GM19452 (cell line): ENCODE measurements around the gene HS3ST5.
"Not testable (repeated sequence)": the region's sequence is repeated elsewhere in the genome, so short reads cannot be mapped to it uniquely, and the experiment has no call there.

Source experiments
- ATAC-seq: cut with Tn5 transposase; IDR thresholded peaks from one replicate; pipeline ENCODE4 v1.9.1; 2021; ENCODE audit not compliant: unreplicated experiment

HS3ST5 gene

DNA sequence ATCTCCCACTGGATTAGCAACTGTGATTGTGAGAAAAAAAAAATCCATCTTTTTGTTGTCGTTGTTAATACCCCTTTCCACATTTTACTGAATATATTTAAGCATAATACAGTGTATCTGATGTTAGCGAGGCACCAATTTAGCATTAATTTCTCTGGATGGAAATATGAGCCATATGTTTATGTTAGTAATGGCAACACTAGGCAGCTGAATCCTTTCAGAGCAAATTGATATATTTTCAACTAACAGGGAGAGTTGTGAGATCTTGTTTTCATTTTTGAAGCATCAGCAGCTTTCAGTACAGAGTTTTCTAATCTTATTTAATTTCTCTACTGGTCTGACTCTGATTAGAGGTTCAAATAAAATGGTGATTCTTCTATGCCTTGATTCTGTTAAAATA, 287.1 kb downstream of the HS3ST5 start:
- ATAC-seq, result no peak

DNA sequence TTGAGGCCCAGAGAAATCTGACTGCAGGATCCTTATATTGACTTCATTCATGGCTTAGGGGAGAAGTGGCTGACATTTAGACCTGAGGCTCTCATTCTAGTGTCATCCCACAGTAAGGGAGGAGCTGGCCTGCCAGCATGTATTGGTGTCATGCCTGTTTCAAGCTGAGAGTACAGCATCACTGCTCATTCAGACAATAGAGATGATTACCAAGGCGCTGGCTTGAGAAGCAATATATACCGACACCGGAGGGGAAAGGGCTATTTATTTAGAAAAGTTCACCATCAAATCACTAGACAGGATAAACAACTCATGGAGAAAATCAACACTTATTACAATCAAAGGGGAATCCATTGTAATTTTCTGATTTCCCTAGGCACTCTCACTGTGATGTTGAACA, 287.5 kb downstream of the HS3ST5 start:
- no peak for ATAC-seq

DNA sequence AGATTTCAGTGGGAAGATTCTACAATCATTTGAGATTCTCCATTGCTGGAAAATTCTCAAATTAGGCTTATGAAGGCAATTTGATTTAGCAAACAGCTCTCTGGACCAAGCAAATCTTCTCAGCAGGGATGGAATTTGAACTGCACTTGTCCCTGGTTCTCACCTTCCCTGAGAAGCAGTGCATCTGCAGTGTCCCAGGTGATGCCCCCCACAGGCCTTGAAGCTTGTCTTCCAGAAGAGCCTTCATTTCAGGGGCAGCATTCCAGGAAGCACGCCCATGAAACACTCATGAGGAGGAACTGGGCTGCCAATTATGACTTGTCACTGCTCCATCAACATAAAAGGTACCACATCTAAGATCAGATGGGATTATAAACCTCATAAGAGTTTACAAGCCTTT, 289.0 kb downstream of the HS3ST5 start:
- no peak for ATAC-seq

DNA sequence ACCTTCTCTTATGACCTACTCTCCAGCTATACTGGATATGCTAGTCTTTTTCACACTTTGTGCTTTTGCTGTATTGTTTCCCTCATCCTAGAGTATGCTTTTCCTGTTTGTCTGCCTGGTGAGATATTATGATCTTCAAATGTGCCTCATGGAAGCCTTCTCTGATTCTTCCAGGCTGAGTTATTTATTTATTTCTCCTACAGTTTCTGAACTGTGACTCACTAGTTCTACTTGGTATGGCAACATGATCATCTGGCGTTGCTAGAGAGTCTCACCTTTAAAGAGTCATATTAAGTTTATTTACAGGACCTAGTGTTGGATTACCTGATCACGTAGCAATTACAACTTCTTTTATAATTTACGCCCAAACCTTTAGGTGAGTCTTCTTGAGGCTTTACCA, 290.7 kb downstream of the HS3ST5 start:
- no peak for ATAC-seq

DNA sequence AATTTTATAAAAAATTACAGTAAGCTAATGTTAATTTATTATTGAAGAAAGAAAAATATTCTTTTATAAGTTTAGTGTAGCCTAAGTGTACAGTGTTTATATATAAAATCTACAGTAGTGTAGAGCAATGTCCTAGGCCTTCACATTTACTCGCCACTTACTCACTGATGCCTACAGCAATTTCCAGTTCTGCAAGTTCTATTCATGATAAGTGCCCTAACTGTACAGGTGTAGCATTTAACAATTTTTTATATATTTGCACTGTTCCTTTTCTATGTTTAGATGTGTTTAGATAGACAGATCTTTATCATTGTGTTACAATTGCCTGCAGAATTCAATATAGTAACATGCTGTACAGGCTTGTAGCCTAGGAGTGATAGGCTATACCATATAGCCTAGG, 291.8 kb downstream of the HS3ST5 start:
- no peak for ATAC-seq

DNA sequence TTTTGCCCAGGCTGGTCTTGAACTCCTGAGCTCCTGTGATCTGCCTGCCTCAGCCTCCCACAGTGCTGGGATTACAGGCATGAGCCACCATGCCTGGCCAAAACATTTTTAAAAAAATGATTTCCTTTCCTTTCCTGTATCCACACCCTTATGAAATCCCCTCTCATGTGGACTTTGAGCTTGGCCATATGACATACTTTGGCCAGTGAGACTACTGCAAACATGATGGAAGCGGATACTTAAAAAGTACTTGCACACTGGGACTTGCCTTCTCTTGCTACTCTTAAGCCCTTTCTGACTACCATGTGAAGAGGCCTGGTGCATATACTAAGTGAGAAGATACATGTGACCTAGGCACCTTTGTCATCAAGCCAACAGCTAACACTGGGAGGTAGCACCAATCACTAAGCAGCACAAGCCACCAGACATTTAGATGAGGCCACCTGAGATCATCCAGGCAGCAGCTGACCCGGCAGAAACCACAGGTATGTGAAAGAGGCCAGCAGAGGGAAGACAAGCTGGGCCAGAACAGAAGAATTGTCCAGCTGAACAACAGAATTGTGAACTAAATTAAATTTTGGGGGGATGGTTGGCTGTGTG, 293.4 kb downstream of the HS3ST5 start:
- no peak for ATAC-seq

DNA sequence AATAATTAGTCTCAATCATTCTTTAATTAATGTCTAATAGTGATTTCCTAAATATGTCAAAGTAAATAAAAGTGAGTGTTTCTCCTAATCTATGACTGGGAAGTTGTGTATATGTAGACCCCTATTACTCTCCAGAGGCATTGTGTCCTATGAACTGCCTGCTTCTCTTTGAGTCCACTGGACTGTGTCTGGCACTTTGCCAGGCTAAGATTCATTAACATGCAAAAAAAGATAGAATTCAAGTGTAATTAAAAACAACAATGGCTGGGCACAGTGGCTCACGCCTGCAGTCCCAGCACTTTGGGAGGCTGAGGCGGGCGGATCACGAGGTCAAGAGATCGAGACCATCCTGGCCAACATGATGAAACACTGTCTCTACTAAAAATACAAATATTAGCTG, 298.3 kb downstream of the HS3ST5 start:
- not testable (repeated sequence) for ATAC-seq

DNA sequence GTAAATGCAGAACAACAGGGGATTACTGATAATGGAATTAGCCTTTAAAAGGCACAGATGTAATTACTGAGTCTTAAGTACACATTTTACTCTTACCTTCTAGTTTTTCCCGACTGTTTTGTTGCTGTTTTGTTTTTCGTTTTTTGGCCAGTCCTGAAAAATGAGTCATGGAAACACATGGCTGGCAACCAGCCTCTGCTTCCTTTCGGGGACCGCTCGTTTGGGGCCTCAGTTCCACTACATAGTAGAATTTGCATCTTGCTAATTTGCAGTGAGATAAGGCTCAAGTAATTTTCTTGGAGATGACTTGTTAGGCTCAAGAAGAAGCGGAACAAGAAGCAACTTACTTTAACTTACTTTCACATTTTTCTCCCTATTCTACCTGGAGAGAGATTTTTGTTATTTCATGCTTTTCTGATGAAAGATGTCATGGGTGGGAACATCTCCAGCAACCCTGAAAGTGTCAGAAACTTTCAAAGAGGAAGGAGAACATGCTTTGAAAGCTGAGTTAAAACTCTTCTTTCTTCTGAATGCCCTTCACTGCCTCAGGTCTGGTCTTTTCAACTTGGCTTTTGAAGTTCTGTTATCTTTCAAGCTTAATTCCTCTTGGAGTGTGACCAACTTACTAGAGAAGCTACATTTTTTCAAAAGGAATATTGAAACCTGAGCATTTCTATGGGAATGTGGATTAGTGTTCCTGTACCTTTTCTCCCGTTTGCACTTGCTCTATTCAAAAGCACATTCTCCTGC, 300.4 kb downstream of the HS3ST5 start:
- no peak for ATAC-seq

DNA sequence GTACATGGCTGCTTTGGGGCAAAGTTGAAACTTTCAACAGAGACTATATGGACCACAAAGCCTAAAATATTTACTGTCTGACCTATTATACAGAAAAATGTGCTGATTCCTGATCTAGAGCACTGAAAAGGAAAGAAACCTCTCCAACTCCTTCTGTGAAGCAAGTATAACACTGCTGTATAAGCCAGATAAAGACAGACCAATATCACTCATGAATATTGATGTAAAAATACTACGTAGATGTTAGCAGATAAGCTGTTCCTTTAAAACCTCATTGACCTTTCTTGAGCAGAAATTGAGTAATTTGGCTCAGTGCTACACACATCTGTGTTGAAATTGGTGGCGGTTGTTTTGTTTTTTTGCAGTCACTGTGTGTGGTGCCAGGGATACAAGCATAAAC, 302.0 kb downstream of the HS3ST5 start:
- ATAC-seq, result no peak

DNA sequence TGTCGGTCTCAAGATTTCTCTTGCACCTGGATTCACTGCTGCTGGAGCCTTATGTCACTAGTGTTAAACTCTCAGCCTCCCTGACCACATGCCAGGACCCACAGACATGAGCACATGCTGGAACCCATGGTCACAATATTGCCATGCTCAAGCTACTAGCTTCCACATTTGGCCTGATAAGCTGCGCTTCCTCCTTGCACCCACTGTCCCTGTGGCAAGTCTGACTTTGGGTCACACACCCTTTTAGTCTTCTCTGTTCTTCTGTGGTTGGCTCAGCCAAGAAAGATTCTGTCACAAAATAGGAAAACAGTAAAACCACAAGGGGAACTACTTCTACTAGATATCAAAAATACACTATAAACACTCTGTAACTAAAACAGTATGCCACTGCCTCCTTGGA, 303.0 kb downstream of the HS3ST5 start:
- ATAC-seq, result no peak

DNA sequence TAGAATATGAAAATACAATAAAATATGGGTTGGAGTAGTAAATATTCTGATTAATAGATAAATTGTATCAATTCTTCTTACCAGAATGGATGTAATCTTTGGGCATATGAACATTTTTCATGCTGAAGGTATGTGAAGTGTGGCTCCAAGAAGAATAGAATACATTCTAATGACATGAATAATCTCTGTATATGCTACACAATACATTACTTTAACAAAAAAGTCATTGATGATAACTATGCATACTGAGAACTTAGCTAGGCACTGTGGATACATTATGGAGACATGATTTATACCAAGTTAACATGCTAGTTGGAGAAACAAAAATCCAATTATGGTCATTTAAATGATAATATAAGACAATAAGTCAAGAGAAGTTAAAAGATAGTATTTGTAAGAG, 309.2 kb downstream of the HS3ST5 start:
- no peak for ATAC-seq

DNA sequence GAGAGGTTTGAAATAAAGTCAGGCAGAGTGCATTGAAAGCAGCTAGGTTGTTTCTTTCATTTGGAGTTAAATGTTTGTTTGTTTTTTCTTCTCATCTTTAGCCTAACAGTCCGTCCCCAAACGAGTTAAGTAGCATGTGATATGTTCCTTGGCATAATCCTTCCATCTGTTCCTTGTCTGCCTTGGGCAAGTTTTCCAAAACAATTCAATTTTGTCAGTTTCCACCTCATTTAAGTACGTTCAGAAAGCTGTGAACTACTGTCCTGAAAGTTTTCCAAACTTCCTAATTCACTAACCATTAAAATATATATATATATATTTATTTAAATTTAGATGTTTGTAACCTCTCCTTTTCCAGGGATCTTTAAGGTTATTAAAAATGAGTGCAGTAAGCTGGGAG, 310.1 kb downstream of the HS3ST5 start:
- no peak for ATAC-seq

DNA sequence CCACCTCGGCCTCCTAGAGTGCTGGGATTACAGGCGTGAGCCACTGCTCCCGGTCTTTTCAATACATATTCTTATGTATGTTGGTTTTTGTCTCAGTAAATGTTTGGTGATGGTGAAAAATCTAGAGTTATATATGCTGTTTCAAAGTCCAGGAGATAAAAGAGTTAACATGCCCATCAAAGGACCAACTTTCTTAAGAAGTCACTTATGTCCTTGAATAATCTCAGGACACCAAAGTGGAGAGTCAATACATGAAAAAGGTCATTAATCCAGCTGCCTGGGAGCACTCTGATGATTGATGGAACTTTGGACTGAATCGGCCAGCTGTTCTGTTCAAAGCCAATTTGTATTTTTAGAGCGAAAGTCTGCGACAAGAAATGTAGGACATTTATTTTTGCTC, 312.1 kb downstream of the HS3ST5 start:
- no peak for ATAC-seq

DNA sequence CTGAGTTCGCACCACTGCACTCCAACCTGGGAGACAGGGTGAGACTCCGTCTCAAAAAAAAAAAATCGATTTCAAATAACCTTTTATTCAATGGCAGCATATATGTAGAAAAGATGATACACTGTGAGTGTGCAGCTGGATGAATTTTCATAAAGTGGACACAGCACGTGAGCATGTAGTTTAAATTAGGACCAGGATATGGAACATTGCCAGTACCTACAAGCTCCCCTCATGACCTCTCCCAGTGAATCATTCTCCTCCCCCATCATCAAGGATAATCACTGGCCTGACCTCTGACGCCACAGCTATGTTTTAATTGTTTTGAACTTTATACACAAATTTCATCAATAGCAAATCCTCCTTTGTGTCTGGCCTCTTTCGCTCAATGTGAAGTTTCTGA, 318.1 kb downstream of the HS3ST5 start:
- ATAC-seq, result no peak

DNA sequence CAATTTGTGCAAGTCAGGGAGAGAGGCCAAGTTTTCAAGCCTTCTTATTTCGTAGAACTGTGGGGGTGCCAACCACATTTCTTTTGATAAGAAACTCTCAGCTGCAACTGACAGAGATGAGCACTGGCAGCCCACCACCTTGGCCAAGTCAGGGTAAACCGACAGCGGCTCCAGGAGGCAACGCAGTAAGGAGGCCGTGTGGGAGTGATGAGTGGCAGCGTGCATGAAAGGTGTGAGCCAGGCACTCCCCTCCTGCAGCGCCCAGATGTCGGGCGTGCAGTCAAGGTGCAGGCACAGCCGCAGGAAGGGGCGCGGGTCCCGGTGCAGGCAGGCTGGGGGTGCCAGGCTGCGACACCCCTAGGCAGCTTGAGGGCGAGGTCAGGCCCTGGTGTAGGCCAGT, 322.6 kb downstream of the HS3ST5 start:
- no peak for ATAC-seq

DNA sequence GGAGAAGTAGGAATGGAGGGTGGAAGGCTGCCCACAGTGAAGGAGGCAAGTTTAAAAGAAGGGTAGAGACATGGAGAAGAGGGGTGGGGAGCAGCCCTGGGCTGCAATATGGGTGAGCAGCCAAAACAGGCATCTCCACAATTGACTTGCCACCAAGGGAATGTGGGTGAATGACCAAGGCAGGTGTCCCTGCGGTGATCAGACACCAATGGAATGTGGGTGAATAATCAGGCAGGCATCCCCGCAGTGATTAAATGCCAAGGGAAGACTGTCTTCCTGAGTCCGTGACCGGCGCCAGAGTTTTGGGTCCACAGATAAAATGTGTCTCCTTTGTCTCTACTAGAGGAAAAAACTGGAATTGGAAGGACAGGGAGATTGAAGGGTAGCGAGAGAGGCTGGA, 325.7 kb downstream of the HS3ST5 start:
- ATAC-seq, result not testable (repeated sequence)

DNA sequence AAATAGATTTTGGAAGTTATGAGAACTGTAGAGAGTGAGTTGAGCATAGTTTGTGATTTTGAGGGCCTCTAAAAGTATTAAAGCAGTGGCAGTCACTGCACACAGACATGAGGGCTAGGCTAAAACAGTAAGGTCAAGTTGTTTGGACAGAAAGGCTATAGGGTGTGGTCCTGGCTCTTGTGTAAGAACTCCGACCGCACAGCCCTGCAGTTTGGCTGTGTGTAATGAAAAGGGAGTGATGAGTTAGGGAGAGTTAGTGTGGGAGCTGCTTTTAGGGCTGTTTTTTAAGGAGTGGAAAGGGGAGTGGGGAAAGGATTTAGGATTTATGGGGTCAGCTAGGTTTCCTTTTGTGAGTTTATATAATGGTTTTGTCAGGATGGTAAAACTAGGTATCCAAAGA, 328.7 kb downstream of the HS3ST5 start:
- ATAC-seq, result not testable (repeated sequence)

DNA sequence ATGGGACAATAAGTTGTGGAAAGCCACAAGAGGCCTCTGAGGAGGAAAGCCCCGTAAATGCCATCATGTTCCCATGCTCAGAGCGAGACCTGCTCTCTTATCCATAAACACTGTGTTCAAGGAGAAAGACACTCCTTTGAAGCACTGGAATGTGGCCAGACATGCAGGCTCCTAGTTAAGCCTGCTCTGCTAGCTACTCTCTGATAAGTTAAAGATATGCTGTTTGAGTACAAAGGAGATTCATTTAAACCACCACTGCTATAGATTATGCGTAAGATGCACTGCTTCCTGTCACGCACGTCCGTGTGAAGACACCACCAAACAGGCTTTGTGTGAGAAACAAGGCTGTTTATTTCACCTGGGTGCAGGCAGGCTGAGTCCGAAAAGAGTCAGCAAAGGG, 331.3 kb downstream of the HS3ST5 start:
- ATAC-seq, result not testable (repeated sequence)

DNA sequence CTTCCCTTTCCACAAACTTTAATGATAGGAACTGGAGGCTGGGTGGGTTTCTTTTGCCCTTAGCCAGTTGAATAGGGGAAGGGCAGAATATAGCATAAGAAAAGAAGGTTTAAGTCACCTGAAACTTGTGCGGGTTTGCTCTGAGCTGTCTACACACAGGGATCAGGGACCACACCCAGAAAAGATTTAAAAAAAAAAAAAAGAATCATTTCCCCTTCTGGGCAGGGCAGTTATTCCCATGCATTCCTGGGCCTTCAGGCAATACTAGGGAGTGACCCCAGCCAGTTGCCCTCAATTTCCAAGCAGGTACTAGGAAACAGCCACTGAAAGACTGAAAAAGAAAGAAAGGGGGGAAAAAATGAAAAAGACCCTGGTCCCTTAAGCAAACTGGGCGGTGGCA, 332.3 kb downstream of the HS3ST5 start:
- no peak for ATAC-seq

DNA sequence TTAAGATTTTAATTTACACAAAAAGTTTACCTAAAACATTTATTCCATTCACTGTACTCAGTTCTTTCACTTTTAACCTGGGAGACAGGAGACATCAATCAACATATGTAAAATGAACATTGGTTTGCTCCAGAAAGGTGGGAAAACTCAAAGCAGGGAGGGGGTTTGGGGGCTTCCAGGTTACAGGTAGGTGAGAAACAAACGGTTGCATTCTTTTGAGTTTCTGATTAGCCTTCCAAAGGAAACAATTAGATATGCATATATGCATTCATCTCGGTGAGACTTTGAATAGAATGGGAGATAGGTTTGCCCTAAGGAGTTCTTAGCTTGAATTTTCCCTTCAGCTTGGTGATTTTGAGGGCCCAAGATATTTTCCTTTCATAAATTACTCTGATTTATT, 333.6 kb downstream of the HS3ST5 start:
- ATAC-seq, result no peak

DNA sequence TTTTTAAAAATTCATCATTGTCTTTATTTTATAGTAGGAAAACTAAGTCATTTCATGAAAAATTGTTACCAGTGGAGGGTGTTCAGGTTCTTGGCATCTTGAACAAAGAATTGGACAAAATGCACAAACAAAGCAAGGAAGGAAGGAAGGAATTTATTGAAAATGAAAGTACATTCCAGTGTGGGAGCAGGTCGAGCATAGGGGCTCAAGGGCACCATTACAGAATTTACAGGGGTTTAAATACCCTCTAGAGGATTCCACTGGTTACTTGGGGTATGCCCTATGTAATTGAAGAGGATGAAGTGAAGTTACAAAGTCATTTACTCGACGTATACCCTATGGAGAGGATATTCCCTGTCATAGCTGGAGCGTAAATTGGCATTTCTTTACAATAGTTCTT, 334.5 kb downstream of the HS3ST5 start:
- no peak for ATAC-seq

DNA sequence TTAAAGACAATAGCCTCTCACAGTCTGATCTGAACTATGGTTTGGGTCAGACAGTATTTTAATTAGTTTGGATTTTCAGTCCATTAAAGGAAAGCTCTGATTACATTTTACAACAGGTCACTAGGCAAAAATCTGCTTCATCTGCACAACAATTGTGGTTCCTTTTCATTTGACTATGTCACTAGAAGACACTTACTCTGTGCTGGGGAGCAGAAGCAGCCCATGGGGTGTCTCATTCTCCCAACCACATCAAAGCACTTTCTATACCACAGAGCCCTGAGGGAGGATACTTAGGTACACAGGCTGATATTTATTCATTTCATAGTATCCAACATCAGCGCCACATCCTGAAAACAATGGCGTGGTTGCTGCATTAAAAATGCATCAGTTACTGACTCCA, 335.3 kb downstream of the HS3ST5 start:
- no peak for ATAC-seq
